HCT116 (cell line): ENCODE results near the gene FBXL19. TPM values are rescaled to one million over a fixed set of nuclear protein-coding genes. Genes with fewer than 3 reads are reported as not detected.

Experiments
- ATAC-seq: fragments of 200-7000 bp; cut with Tn5 transposase; 2 replicates; pipeline ENCODE4 v1.9.1; 2020; ENCODE audit warnings: mild to moderate bottlenecking, moderate library complexity
- BruUV-seq: library from RNA; stranded (reverse); fragments of 400-500 nt; replicated peaks from 2 replicates; lab custom pipeline; 2021; lab: Mats Ljungman, UMichigan
- CTCF ChIA-PET: fragments of 300-600 bp; sonication (Branson Sonifier 250); formaldehyde crosslinking; loops from one replicate; lab custom pipeline; 2021; ENCODE audit warnings: antibody characterized with exemption; lab: Charles Lee
- POLR2A ChIA-PET: fragments of 300-600, 350-600 bp; sonication (Branson Sonifier 250); formaldehyde crosslinking; loops from one replicate; lab custom pipeline; 2021; ENCODE audit warnings: antibody characterized with exemption; lab: Charles Lee
- RAD21 ChIA-PET, 2 experiments: fragments of 300-600 bp; sonication (Branson Sonifier 250); formaldehyde crosslinking; loops; one replicate each; lab custom pipeline; 2023; ENCODE audit warnings: low total read pairs in 2 of 2; ENCODE audit not compliant: uncharacterized antibody in 2 of 2, unreplicated experiment in 2 of 2, low non-redundant PET in 1 of 2; lab: Charles Lee
- DNase-seq: peaks from one replicate; pipeline ENCODE4 v3.0.0-alpha.2; 2010; ENCODE audit warnings: low read depth, low spot score
- H2AFZ ChIP-seq: fragments of 200-600 bp; shearing (Covaris generic), sonication (generic); 2 replicates; pipeline ENCODE4 v1.6.1; 2017; ENCODE audit warnings: low read depth, mixed run types, mixed read lengths, antibody characterized with exemption, low read length; ENCODE audit not compliant: poor library complexity, severe bottlenecking
- H3K27ac ChIP-seq: 2 replicates; pipeline ENCODE4 v1.5.1; 2012; ENCODE audit warnings: low read depth, low read length
- H3K27me3 ChIP-seq: fragments of 200-600 bp; sonication (generic); 2 replicates; pipeline ENCODE4 v1.6.1; 2016; ENCODE audit warnings: mixed run types, low read length, mixed read lengths; ENCODE audit not compliant: insufficient read depth
- H3K36me3 ChIP-seq, 2 experiments: fragments of 200-500 bp in 1 of 2; fragments of 200-600 bp in 1 of 2; sonication (Bioruptor generic) in 1 of 2; sonication (generic) in 1 of 2; 2 replicates each; pipeline versions ENCODE4 v1.5.1 to v1.6.1; 2014 to 2016; ENCODE audit warnings: low read length in 2 of 2, inconsistent platforms in 1 of 2, mixed read lengths in 1 of 2, mixed run types in 1 of 2; ENCODE audit not compliant: insufficient read depth in 2 of 2, control insufficient read depth in 1 of 2
- H3K4me1 ChIP-seq, 2 experiments: fragments of 200-600 bp in 1 of 2; sonication (generic) in 1 of 2; 2 replicates each; pipeline versions ENCODE4 v1.5.1 to v1.6.1; 2012 to 2017; ENCODE audit warnings: low read length in 2 of 2, inconsistent platforms in 1 of 2, mild to moderate bottlenecking in 1 of 2, mixed read lengths in 1 of 2, mixed run types in 1 of 2, moderate library complexity in 1 of 2; ENCODE audit not compliant: insufficient read depth in 2 of 2, control insufficient read depth in 1 of 2
- H3K4me2 ChIP-seq: fragments of 200-600 bp; sonication (generic); 2 replicates; pipeline ENCODE4 v1.6.1; 2017; ENCODE audit warnings: mixed run types, low read length, mixed read lengths
- H3K4me3 ChIP-seq, 2 experiments: fragments of 200-600 bp in 1 of 2; sonication (generic) in 1 of 2; replicated peaks in 1 of 2; 2 replicates each; pipeline ENCODE4 v1.5.1; 2011 to 2016; ENCODE audit warnings: low read length in 2 of 2, control low read depth in 1 of 2, low read depth in 1 of 2, mild to moderate bottlenecking in 1 of 2, mixed read lengths in 1 of 2, mixed run types in 1 of 2
- H3K79me2 ChIP-seq: fragments of 200-600 bp; sonication (generic); 2 replicates; pipeline ENCODE4 v1.6.1; 2017; ENCODE audit warnings: mild to moderate bottlenecking, mixed run types, low read length, moderate library complexity, mixed read lengths; ENCODE audit not compliant: insufficient read depth
- H3K9ac ChIP-seq: fragments of 200-600 bp; sonication (generic); 2 replicates; pipeline ENCODE4 v1.6.1; 2016; ENCODE audit warnings: low read length, mixed read lengths
- H3K9me2 ChIP-seq: fragments of 200-600 bp; sonication (generic), shearing (Covaris generic); 2 replicates; pipeline ENCODE4 v1.6.1; 2017; ENCODE audit warnings: mixed run types, mild to moderate bottlenecking, moderate library complexity; ENCODE audit not compliant: insufficient read depth
- H3K9me3 ChIP-seq, 2 experiments: fragments of 200-500 bp in 1 of 2; fragments of 200-600 bp in 1 of 2; sonication (Bioruptor generic) in 1 of 2; sonication (generic) in 1 of 2; 2 replicates each; pipeline ENCODE4 v1.6.1; 2014 to 2017; ENCODE audit warnings: low read length in 2 of 2, mixed read lengths in 2 of 2, inconsistent platforms in 1 of 2, low read depth in 1 of 2, mild to moderate bottlenecking in 1 of 2, mixed run types in 1 of 2, moderate library complexity in 1 of 2; ENCODE audit not compliant: control insufficient read depth in 1 of 2, insufficient read depth in 1 of 2
- H4K20me1 ChIP-seq: fragments of 200-600 bp; sonication (generic), shearing (Covaris generic); 2 replicates; pipeline ENCODE4 v1.6.1; 2017; ENCODE audit warnings: mixed run types, mild to moderate bottlenecking, moderate library complexity; ENCODE audit not compliant: insufficient read depth
- CTCF ChIP-seq, 3 experiments: fragments of 200-600 bp in 1 of 3; sonication (generic) in 1 of 3; IDR thresholded peaks in 2 of 3; conservative IDR thresholded peaks in 1 of 3; 2 replicates each; pipeline ENCODE4 v1.5.1; 2012 to 2017; ENCODE audit warnings: low read depth in 2 of 3, low read length in 2 of 3, antibody characterized with exemption in 1 of 3, borderline replicate concordance in 1 of 3, control low read depth in 1 of 3, mild to moderate bottlenecking in 1 of 3, mixed read lengths in 1 of 3, mixed run types in 1 of 3, moderate library complexity in 1 of 3; ENCODE audit not compliant: insufficient read depth in 1 of 3
- POLR2AphosphoS5 ChIP-seq: IDR thresholded peaks from 2 replicates; pipeline ENCODE4 v1.6.1; 2011; ENCODE audit warnings: mild to moderate bottlenecking, low read depth, low read length, moderate library complexity
- SP1 ChIP-seq: IDR thresholded peaks from 2 replicates; pipeline ENCODE4 v1.6.1; 2012; ENCODE audit warnings: low read depth
- ZNF274 ChIP-seq: fragments of 200-500 bp; sonication (Bioruptor generic); IDR thresholded peaks from 2 replicates; pipeline ENCODE4 v1.6.1; 2014; ENCODE audit warnings: mild to moderate bottlenecking, low read depth, low read length, inconsistent platforms
- intact Hi-C: fragments of 100-400 bp; cut with micrococcal nuclease; formaldehyde crosslinking; loops from 2 replicates; pipeline ENCODE4 v1.10.0; 2022
- total RNA-seq: library from RNA; stranded (reverse); gene quantifications from one replicate; pipeline ENCODE4 v1.2.1, GENCODE V29; 2021; ENCODE audit not compliant: unreplicated experiment
- TF ChIP-seq, protein P1 (sequence below): IDR thresholded peaks from 2 replicates; pipeline ENCODE4 v1.6.1; 2012

The FBXL19 gene
- total RNA-seq, 1 experiment from 2014 or later: 45.2 TPM

GRCh38 chr16:30874244-30874820 lies 49.0 kb upstream of the FBXL19 start:
- POLR2A ChIA-PET: interaction anchor here (0.9 to 2.9 kb wide), 5 partner anchors 13 to 87 kb away, joined by 3 to 15 read pairs (median 3); partner anchors contain the start of gene ZNF629
- CTCF ChIA-PET: interaction anchor here (1.6 kb wide), 1 partner anchor 30 kb away, joined by 4 read pairs; no protein-coding TSS in a partner anchor
- Histone ChIP-seq H3K4me2 (peak overlapping the region; percentile 97), H4K20me1 (no peaks in the 10 kb centered on the region), H3K4me1 (peaks cover 0 to 26% of the 10 kb centered on the region in 2 experiments; a peak in 3 of 4 replicates), H3K9me2 (no peaks in the 10 kb centered on the region), H3K9ac (peak overlapping the region; percentile 93), H3K36me3 (no peaks in the 10 kb centered on the region), H3K27ac (peak overlapping the region; percentile 97), H2AFZ (no peak overlapping the region), H3K27me3 (no peaks in the 10 kb centered on the region), H3K4me3 (peak overlapping the region; percentile 87 to 89), H3K79me2 (peaks cover 27% of the 10 kb centered on the region), H3K9me3 (no peaks in the 10 kb centered on the region)
- RAD21 ChIA-PET: no interaction called here
- intact Hi-C loops: no loop called here
- no peak for TF ChIP-seq SP1
- TF ChIP-seq, protein P1, sequence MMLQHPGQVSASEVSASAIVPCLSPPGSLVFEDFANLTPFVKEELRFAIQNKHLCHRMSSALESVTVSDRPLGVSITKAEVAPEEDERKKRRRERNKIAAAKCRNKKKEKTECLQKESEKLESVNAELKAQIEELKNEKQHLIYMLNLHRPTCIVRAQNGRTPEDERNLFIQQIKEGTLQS: no peak
- no peak for TF ChIP-seq CTCF (IDR thresholded peaks at IDR 0.05 in 2 of 3, conservative IDR thresholded peaks at IDR 0.05 in 1 of 3; ENCODE audit: borderline replicate concordance in 1 of 3, insufficient read depth in 1 of 3, low read depth in 2 of 3, low read length in 2 of 3)
- TF ChIP-seq ZNF274: no peak
- TF ChIP-seq POLR2AphosphoS5: no peak
- BruUV-seq: no TSS peak
- DNase-seq (no peak), ATAC-seq (peak; percentile 5; the same call in 1 of the 2 replicates)
